Fibroblast of lung (primary cell): ENCODE data around the gene KIAA1755. TPM values are rescaled to one million over a fixed set of nuclear protein-coding genes. Genes with fewer than 3 reads are reported as not detected.

Source experiments
- DNase-seq, 2 donors: peaks; one replicate each; pipeline versions ENCODE4 v3.0.0 to v3.0.0-alpha.2; 2010; ENCODE audit warnings: low read depth in 2 of 2
- H2AFZ ChIP-seq: 2 replicates; pipeline ENCODE4 v1.5.1; 2012; ENCODE audit warnings: low read length, control low read depth, inconsistent platforms
- H3K27ac ChIP-seq: 2 replicates; pipeline ENCODE4 v1.5.1; 2011; ENCODE audit warnings: low read length, control low read depth; ENCODE audit not compliant: insufficient read depth
- H3K27me3 ChIP-seq: 2 replicates; pipeline ENCODE4 v1.5.1; 2011; ENCODE audit warnings: mild to moderate bottlenecking, low read length; ENCODE audit not compliant: control insufficient read depth, insufficient read depth
- H3K36me3 ChIP-seq: 2 replicates; pipeline ENCODE4 v1.5.1; 2011; ENCODE audit warnings: low read length; ENCODE audit not compliant: control insufficient read depth, insufficient read depth
- H3K4me1 ChIP-seq: 2 replicates; pipeline ENCODE4 v1.5.1; 2011; ENCODE audit warnings: low read length; ENCODE audit not compliant: control insufficient read depth, insufficient read depth; ENCODE audit errors: extremely low read depth
- H3K4me2 ChIP-seq: 2 replicates; pipeline ENCODE4 v1.5.1; 2011; ENCODE audit warnings: low read length, control low read depth; ENCODE audit not compliant: insufficient read depth; ENCODE audit errors: extremely low read depth
- H3K4me3 ChIP-seq, 4 experiments: fragments of 200-600 bp in 1 of 4; sonication (generic) in 1 of 4; replicated peaks in 1 of 4; 2 replicates each; pipeline ENCODE4 v1.5.1; 2011 to 2016; ENCODE audit warnings: low read length in 4 of 4, low read depth in 3 of 4, mild to moderate bottlenecking in 3 of 4, control low read depth in 2 of 4, inconsistent platforms in 1 of 4, mixed read lengths in 1 of 4; ENCODE audit not compliant: insufficient read depth in 1 of 4; ENCODE audit errors: control extremely low read depth in 1 of 4
- H3K79me2 ChIP-seq: 2 replicates; pipeline ENCODE4 v1.5.1; 2012; ENCODE audit warnings: mild to moderate bottlenecking, low read length, inconsistent platforms; ENCODE audit not compliant: control insufficient read depth, insufficient read depth
- H3K9ac ChIP-seq: 2 replicates; pipeline ENCODE4 v1.5.1; 2011; ENCODE audit warnings: mild to moderate bottlenecking, low read length, control low read depth; ENCODE audit not compliant: insufficient read depth
- H3K9me3 ChIP-seq: 2 replicates; pipeline ENCODE4 v1.5.1; 2012; ENCODE audit warnings: low read depth, low read length; ENCODE audit not compliant: control insufficient read depth, insufficient read depth
- H4K20me1 ChIP-seq: 2 replicates; pipeline ENCODE4 v1.5.1; 2011; ENCODE audit warnings: low read length; ENCODE audit not compliant: control insufficient read depth, insufficient read depth; ENCODE audit errors: extremely low read depth
- EZH2 ChIP-seq: IDR thresholded peaks from 2 replicates; pipeline ENCODE4 v1.5.1; 2012; ENCODE audit warnings: low read length, control low read depth, mild to moderate bottlenecking; ENCODE audit errors: missing control alignments
- polyA plus RNA-seq, 2 donors: library from polyadenylated mRNA; depleted of rRNA in 1 of 2; stranded (reverse) in 1 of 2; unstranded in 1 of 2; fragments of >200 nt; gene quantifications; 2 replicates each; pipeline ENCODE4 v1.2.1, GENCODE V29; 2011 to 2012; ENCODE audit warnings: missing spikeins in 1 of 2
- total RNA-seq: library from RNA; depleted of rRNA; stranded (reverse); fragments of >200 nt; gene quantifications from 2 replicates; pipeline ENCODE4 v1.2.1, GENCODE V29; 2014
- TF ChIP-seq, protein P1 (sequence below), 2 donors: IDR thresholded peaks in 1 of 2; conservative IDR thresholded peaks in 1 of 2; 1 replicate in 1 of 2; 2 replicates in 1 of 2; pipeline ENCODE4 v1.5.1; 2011 to 2012; ENCODE audit warnings: low read length in 2 of 2, control low read depth in 1 of 2, inconsistent platforms in 1 of 2, low read depth in 1 of 2, mild to moderate bottlenecking in 1 of 2

KIAA1755 gene
- total and polyA plus RNA-seq, 2 donors (not counting 1 experiment from before 2014, with no cell fraction given): 0.60 to 2.8 TPM

DNA sequence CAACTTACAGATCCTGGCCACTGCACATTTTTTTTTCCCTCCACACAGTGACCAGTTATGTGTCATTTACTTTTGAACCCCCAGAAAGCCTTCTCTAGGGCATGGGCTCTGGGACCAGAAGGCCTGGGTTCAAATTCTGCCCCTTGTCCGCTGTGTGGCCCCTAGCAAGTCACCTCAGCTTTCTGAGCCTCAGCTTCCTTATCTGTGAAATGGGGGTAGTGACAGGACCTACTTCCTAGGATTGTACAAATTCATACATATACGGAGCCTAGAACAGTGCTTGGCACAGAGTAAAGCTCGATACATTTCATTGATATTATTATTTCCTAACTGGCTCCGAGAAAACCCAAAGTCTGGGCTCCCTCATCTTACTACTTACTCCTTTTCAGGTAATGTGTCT lies 45.0 kb upstream of the KIAA1755 start:
- no peak overlapping the region for H3K4me3 ChIP-seq
- H3K9me3 ChIP-seq: no peaks in the 10 kb centered on the region
- no peak overlapping the region for H3K4me2 ChIP-seq
- H3K9ac ChIP-seq: no peak overlapping the region
- peaks cover 29% of the 10 kb centered on the region for H3K27me3 ChIP-seq
- no peaks in the 10 kb centered on the region for H3K4me1 ChIP-seq
- H3K36me3 ChIP-seq: no peaks in the 10 kb centered on the region
- H4K20me1 ChIP-seq: no peaks in the 10 kb centered on the region
- TF ChIP-seq EZH2: no peak
- TF ChIP-seq, protein P1, sequence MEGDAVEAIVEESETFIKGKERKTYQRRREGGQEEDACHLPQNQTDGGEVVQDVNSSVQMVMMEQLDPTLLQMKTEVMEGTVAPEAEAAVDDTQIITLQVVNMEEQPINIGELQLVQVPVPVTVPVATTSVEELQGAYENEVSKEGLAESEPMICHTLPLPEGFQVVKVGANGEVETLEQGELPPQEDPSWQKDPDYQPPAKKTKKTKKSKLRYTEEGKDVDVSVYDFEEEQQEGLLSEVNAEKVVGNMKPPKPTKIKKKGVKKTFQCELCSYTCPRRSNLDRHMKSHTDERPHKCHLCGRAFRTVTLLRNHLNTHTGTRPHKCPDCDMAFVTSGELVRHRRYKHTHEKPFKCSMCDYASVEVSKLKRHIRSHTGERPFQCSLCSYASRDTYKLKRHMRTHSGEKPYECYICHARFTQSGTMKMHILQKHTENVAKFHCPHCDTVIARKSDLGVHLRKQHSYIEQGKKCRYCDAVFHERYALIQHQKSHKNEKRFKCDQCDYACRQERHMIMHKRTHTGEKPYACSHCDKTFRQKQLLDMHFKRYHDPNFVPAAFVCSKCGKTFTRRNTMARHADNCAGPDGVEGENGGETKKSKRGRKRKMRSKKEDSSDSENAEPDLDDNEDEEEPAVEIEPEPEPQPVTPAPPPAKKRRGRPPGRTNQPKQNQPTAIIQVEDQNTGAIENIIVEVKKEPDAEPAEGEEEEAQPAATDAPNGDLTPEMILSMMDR (conservative IDR thresholded peaks at IDR 0.05 in 1 of 2, IDR thresholded peaks at IDR 0.05 in 1 of 2; ENCODE audit: low read depth in 1 of 2, low read length in 2 of 2): no peak
- no peak overlapping the region for H2AFZ ChIP-seq
- no peaks in the 10 kb centered on the region for H3K79me2 ChIP-seq
- H3K27ac ChIP-seq: no peak overlapping the region
- no peak for DNase-seq

DNA sequence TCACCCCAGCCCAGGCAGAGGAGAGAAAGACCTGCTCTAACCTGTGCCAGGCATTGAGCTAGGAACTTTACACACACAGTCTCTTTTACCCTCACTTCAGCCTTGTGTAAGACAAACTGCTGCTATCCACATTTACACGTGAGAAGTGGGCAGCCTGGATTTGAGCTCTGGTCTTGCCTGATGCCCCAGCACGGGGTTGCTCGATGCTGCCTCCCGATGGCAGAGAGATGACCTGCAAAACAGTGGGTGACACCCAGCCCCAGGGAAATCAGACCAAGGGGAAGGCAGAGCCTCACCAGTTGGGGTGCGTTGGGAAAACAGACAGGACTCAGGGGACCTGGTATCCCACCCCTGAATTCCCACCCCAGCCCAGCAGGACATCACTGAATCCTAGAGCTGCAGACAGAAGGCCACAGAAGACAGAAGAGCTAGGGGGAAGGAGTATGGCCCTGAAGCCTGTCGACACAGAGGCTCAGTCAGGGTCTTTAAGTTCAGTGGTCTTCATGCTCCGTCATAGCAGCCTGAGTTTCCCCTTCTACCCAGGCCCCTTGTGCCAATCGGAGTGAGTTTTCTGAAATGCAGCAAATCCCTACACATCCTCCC lies 44.4 kb upstream of the KIAA1755 start:
- DNase-seq: peak in 1 of 2 donors; percentile 37
- TF ChIP-seq, protein P1 (conservative IDR thresholded peaks at IDR 0.05 in 1 of 2, IDR thresholded peaks at IDR 0.05 in 1 of 2; ENCODE audit: low read depth in 1 of 2, low read length in 2 of 2): peak; percentile 51 to 64
- no peak for TF ChIP-seq EZH2

DNA sequence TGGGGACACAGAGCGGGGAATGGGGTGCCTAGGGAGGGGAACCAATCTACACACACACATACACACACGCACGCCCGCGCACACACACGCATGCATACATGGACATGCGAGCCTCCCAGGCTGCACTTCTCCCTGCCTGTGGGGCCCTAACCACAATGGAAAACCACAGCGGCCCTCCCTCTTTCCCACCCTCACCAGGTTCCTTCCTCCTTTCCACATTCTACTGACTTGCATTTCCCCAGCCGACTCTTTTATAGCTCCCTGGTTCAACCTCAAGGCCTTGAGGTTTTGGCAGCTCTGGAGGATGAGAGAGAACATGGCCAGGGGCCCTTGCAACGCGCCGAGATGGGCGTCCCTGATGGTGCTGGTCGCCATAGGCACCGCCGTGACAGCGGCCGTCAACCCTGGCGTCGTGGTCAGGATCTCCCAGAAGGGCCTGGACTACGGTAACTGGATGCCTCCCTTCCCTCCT lies 43.4 kb upstream of the KIAA1755 start, which contains the start of gene BPI:
BPI (plus strand) TSS at position 249 of the 472 bp plus-strand sequence; CDS start at position 317, 68 bp downstream.
- no peak within 1 kb of the TSS for H3K4me2 ChIP-seq
- H2AFZ ChIP-seq: no peak within 1 kb of the TSS
- peaks cover 23% of the 10 kb centered on the region for H3K27me3 ChIP-seq
- no peak within 1 kb of the TSS for H3K4me3 ChIP-seq
- peak in 1 of 2 donors; percentile 48 for DNase-seq
- H3K27ac ChIP-seq: no peak within 1 kb of the TSS
- no peaks in the 10 kb centered on the region for H3K4me1 ChIP-seq
- no peaks in the 10 kb centered on the region for H3K36me3 ChIP-seq
- TF ChIP-seq EZH2: no peak
- TF ChIP-seq, protein P1 (conservative IDR thresholded peaks at IDR 0.05 in 1 of 2, IDR thresholded peaks at IDR 0.05 in 1 of 2; ENCODE audit: low read depth in 1 of 2, low read length in 2 of 2): no peak
- H4K20me1 ChIP-seq: no peaks in the 10 kb centered on the region
- no peak within 1 kb of the TSS for H3K9ac ChIP-seq
- H3K9me3 ChIP-seq: no peaks in the 10 kb centered on the region
- H3K79me2 ChIP-seq: no peaks in the 10 kb centered on the region

More for the DNA sequence above, 44.4 kb upstream of the KIAA1755 start:
- Histone ChIP-seq H3K36me3 (no peaks in the 10 kb centered on the region), H2AFZ (no peak overlapping the region), H4K20me1 (no peaks in the 10 kb centered on the region), H3K9ac (no peak overlapping the region), H3K4me3 (no peak overlapping the region), H3K9me3 (no peaks in the 10 kb centered on the region), H3K4me2 (no peak overlapping the region), H3K4me1 (no peaks in the 10 kb centered on the region), H3K27ac (no peak overlapping the region), H3K27me3 (peaks cover 24% of the 10 kb centered on the region), H3K79me2 (no peaks in the 10 kb centered on the region)
